Keratinocyte (primary cell): ENCODE measurements around the gene SLC8A3. TPM values are rescaled to one million over a fixed set of nuclear protein-coding genes. Genes with fewer than 3 reads are reported as not detected.

Experiments
- DNase-seq: peaks from one replicate; pipeline ENCODE4 v3.0.0-alpha.2; 2011; ENCODE audit warnings: low read depth, missing footprints, low spot score
- FAIRE-seq: peaks from 2 replicates; lab custom pipeline; 2011; peaks lifted over from hg19 to GRCh38; lab: Jason Lieb, UNC
- H2AFZ ChIP-seq: 2 replicates; pipeline ENCODE4 v1.6.0; 2012; ENCODE audit warnings: low read length, control low read depth, inconsistent platforms; ENCODE audit not compliant: control insufficient read depth
- H3K27ac ChIP-seq: 2 replicates; pipeline ENCODE4 v1.5.1; 2011; ENCODE audit warnings: low read length; ENCODE audit not compliant: control insufficient read depth, insufficient read depth
- H3K27me3 ChIP-seq: 3 replicates; pipeline ENCODE4 v1.6.0; 2011; ENCODE audit warnings: low read length; ENCODE audit not compliant: control insufficient read depth, insufficient read depth; ENCODE audit errors: extremely low read depth
- H3K36me3 ChIP-seq, 2 experiments: 2 replicates in 1 of 2; 3 replicates in 1 of 2; pipeline ENCODE4 v1.5.1; 2011; ENCODE audit warnings: low read length in 2 of 2, mild to moderate bottlenecking in 1 of 2; ENCODE audit not compliant: control insufficient read depth in 2 of 2, insufficient read depth in 2 of 2; ENCODE audit errors: extremely low read depth in 1 of 2
- H3K4me1 ChIP-seq: 3 replicates; pipeline ENCODE4 v1.5.1; 2011; ENCODE audit warnings: low read length; ENCODE audit not compliant: control insufficient read depth, insufficient read depth; ENCODE audit errors: extremely low read depth
- H3K4me2 ChIP-seq: 3 replicates; pipeline ENCODE4 v1.6.0; 2011; ENCODE audit warnings: low read depth, low read length; ENCODE audit not compliant: control insufficient read depth, insufficient read depth; ENCODE audit errors: extremely low read depth
- H3K4me3 ChIP-seq, 3 experiments: fragments of 200-600 bp in 1 of 3; sonication (generic) in 1 of 3; 2 replicates in 2 of 3; 3 replicates in 1 of 3; pipeline ENCODE4 v1.5.1; 2011 to 2016; ENCODE audit warnings: low read length in 3 of 3, mild to moderate bottlenecking in 3 of 3, control low read depth in 2 of 3, inconsistent platforms in 1 of 3, low read depth in 1 of 3, mixed read lengths in 1 of 3, mixed run types in 1 of 3, moderate library complexity in 1 of 3; ENCODE audit not compliant: control insufficient read depth in 2 of 3, insufficient read depth in 2 of 3; ENCODE audit errors: extremely low read depth in 1 of 3
- H3K79me2 ChIP-seq: 2 replicates; pipeline ENCODE4 v1.6.0; 2012; ENCODE audit warnings: low read length; ENCODE audit not compliant: control insufficient read depth, insufficient read depth
- H3K9ac ChIP-seq: 3 replicates; pipeline ENCODE4 v1.6.0; 2011; ENCODE audit warnings: low read length; ENCODE audit not compliant: control insufficient read depth, insufficient read depth; ENCODE audit errors: extremely low read depth
- H3K9me1 ChIP-seq: 3 replicates; pipeline ENCODE4 v1.6.0; 2011; ENCODE audit warnings: low read length; ENCODE audit not compliant: control insufficient read depth, insufficient read depth; ENCODE audit errors: extremely low read depth
- H3K9me3 ChIP-seq: 2 replicates; pipeline ENCODE4 v1.5.1; 2012; ENCODE audit warnings: low read depth, low read length; ENCODE audit not compliant: control insufficient read depth
- H4K20me1 ChIP-seq: 3 replicates; pipeline ENCODE4 v1.6.0; 2011; ENCODE audit warnings: low read length; ENCODE audit not compliant: control insufficient read depth, insufficient read depth; ENCODE audit errors: extremely low read depth
- EZH2 ChIP-seq: IDR thresholded peaks from one replicate; pipeline ENCODE4 v1.6.1; 2012; ENCODE audit warnings: inconsistent platforms, mild to moderate bottlenecking, low read length, moderate library complexity
- dilution Hi-C: fragments of 300-500 bp; cut with MboI; formaldehyde crosslinking; loops from one replicate; pipeline ENCODE4 v1.7.0; 2020; ENCODE audit warnings: low sequenced_read_pairs; ENCODE audit not compliant: extremely low pct_ligation_motif_present
- polyA plus RNA-seq, 5 experiments: library from polyadenylated mRNA; depleted of rRNA in 3 of 5; stranded (reverse) in 3 of 5; stranded (forward) in 1 of 5; unstranded in 1 of 5; fragments of >200 nt; gene quantifications; 1 replicate in 1 of 5; 2 replicates in 3 of 5; 3 replicates in 1 of 5; pipeline versions ENCODE4 v1.2.1 to v1.2.3, GENCODE V29; 2011 to 2012; ENCODE audit warnings: missing spikeins in 2 of 5, low read depth in 1 of 5, low replicate concordance in 1 of 5
- TF ChIP-seq, protein P1 (sequence below), 3 experiments: IDR thresholded peaks in 1 of 3; conservative IDR thresholded peaks in 1 of 3; optimal IDR thresholded peaks in 1 of 3; 2 replicates in 2 of 3; 3 replicates in 1 of 3; pipeline versions ENCODE3 to v1.5.1; 2011; ENCODE audit warnings: low read length in 3 of 3, mild to moderate bottlenecking in 3 of 3, moderate library complexity in 2 of 3, control low read depth in 1 of 3, inconsistent platforms in 1 of 3; ENCODE audit not compliant: insufficient read depth in 2 of 3; ENCODE audit errors: extremely low read depth in 1 of 3

The SLC8A3 gene
- polyA plus RNA-seq, 1 donor (not counting 4 experiments of a cell fraction or from before 2014, with no cell fraction given) = not detected

DNA sequence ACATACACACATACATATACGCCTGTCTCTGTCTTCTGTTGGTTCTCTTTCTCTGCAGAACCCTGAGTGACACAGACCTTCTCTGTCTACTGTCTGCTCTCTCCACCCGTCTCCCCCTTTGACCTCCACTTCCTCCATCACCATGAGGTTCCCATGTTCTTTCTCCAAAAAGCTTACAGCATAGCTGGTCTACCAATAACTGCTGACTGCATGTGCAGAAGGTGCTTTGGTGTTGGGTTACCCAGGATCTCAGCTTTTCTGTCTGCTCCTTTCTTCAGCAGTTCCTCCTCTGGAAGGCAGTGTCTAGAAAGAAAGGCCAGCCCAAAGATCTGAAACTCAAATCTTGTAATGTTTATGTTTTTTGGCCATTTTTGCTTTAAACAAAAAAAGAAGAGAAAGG is 184.0 kb downstream of the SLC8A3 start:
- no peaks in the 10 kb centered on the region for H3K36me3 ChIP-seq
- H3K4me3 ChIP-seq = no peak overlapping the region
- H4K20me1 ChIP-seq = no peaks in the 10 kb centered on the region
- H2AFZ ChIP-seq = no peak overlapping the region
- FAIRE-seq (no peak), DNase-seq (no peak)
- H3K9ac ChIP-seq = no peak overlapping the region
- H3K4me1 ChIP-seq = peaks cover 20% of the 10 kb centered on the region
- no peaks in the 10 kb centered on the region for H3K79me2 ChIP-seq
- dilution Hi-C loops = no loop called here
- TF ChIP-seq, protein P1, sequence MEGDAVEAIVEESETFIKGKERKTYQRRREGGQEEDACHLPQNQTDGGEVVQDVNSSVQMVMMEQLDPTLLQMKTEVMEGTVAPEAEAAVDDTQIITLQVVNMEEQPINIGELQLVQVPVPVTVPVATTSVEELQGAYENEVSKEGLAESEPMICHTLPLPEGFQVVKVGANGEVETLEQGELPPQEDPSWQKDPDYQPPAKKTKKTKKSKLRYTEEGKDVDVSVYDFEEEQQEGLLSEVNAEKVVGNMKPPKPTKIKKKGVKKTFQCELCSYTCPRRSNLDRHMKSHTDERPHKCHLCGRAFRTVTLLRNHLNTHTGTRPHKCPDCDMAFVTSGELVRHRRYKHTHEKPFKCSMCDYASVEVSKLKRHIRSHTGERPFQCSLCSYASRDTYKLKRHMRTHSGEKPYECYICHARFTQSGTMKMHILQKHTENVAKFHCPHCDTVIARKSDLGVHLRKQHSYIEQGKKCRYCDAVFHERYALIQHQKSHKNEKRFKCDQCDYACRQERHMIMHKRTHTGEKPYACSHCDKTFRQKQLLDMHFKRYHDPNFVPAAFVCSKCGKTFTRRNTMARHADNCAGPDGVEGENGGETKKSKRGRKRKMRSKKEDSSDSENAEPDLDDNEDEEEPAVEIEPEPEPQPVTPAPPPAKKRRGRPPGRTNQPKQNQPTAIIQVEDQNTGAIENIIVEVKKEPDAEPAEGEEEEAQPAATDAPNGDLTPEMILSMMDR (optimal IDR thresholded peaks at IDR 0.05 in 1 of 3, IDR thresholded peaks at IDR 0.05 in 1 of 3, conservative IDR thresholded peaks at IDR 0.05 in 1 of 3; ENCODE audit: extremely low read depth in 1 of 3, insufficient read depth in 2 of 3, low read length in 3 of 3) = no peak
- no peak for TF ChIP-seq EZH2
- no peaks in the 10 kb centered on the region for H3K9me3 ChIP-seq
- no peak overlapping the region for H3K27ac ChIP-seq
- H3K4me2 ChIP-seq = no peak overlapping the region
- no peaks in the 10 kb centered on the region for H3K9me1 ChIP-seq
- H3K27me3 ChIP-seq = no peaks in the 10 kb centered on the region

DNA sequence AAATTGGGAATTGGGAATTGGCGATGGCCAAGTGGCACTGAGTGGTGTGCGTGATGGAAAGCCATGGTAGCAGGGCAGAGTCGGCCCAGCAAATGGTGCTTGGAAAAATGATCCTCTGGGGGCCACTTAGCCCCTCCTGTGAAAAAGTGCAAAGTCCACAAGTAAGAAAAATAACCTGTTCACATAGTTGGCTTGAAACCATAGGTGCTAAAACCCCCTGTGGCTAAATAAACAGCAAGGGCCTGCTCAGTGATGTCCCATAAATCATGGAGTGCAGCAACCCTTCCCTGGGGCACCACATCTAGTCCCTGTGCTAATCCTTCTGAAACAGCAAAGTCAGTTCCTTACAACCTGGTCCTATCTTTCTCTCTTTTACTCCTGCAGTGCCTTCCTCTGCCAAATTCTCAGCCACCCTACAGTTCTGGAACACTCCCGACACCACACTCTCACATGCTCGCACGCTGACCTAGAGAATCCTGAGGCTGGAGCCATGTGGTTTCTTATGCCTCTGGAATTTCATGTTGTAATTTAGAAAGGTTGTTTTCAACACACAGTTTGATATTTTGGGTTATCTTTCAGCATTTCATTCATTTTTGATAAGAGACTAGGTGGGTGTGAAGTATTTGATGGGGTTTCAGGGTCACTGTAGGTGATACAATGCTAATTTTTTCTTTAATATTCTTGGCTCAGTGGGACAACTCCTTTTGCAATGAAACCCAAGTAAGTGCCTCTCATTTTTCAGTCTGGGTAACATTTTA is 186.0 kb downstream of the SLC8A3 start:
- Histone ChIP-seq H4K20me1 (no peaks in the 10 kb centered on the region), H3K4me2 (no peak overlapping the region), H3K9me3 (no peaks in the 10 kb centered on the region), H2AFZ (no peak overlapping the region), H3K79me2 (no peaks in the 10 kb centered on the region), H3K27ac (no peak overlapping the region), H3K36me3 (no peaks in the 10 kb centered on the region), H3K9me1 (no peaks in the 10 kb centered on the region), H3K27me3 (no peaks in the 10 kb centered on the region), H3K4me3 (no peak overlapping the region), H3K9ac (no peak overlapping the region), H3K4me1 (peaks cover 31% of the 10 kb centered on the region)
- dilution Hi-C loops = no loop called here
- DNase-seq (no peak), FAIRE-seq (no peak)
- no peak for TF ChIP-seq EZH2
- TF ChIP-seq, protein P1 (optimal IDR thresholded peaks at IDR 0.05 in 1 of 3, IDR thresholded peaks at IDR 0.05 in 1 of 3, conservative IDR thresholded peaks at IDR 0.05 in 1 of 3; ENCODE audit: extremely low read depth in 1 of 3, insufficient read depth in 2 of 3, low read length in 3 of 3) = no peak
